Measurements from ENCODE around the gene GPATCH2. TPM values are rescaled to one million over a fixed set of nuclear protein-coding genes. Genes with fewer than 3 reads are reported as not detected.

The GPATCH2 gene
- total RNA-seq, 2 donors from 2014 or later: 21.2 to 23.2 TPM

DNA sequence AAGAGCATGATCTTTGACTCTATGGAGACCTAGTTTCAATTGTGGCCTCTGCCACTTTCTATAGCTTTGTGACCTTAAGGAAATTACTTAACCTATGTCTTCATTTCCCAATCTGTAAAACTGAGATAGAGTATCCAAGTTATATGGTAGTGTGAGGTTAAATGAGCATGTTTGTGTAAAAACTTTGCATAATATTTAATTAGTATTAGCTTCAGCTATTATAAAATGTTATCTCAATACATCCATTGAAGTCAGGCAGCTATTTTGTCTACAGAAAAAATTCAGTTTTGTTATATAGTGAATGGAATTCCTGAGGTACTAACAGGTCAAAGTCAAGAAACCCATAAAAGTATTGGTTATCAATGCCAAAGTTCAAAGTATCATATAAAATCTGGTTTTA is 53.6 kb downstream of the GPATCH2 start:
- no peak overlapping the region for H3K9ac ChIP-seq (ENCODE audit: extremely low read depth, low read length, poor library complexity, severe bottlenecking)
- H3K27me3 ChIP-seq (ENCODE audit: control insufficient read depth, insufficient read depth, low read length, poor library complexity, severe bottlenecking): no peaks in the 10 kb centered on the region
- H3K4me3 ChIP-seq (ENCODE audit: low read length): no peak overlapping the region
- Mint-ChIP-seq H3K4me1 (no peaks in the 10 kb centered on the region), H3K9me3 (no peaks in the 10 kb centered on the region), H3K36me3 (ENCODE audit: low read depth) (peaks cover 4% of the 10 kb centered on the region), H3K4me3 (no peak overlapping the region), H3K27me3 (ENCODE audit: insufficient read depth) (no peaks in the 10 kb centered on the region), H3K27ac (no peak overlapping the region)
- H3K9me3 ChIP-seq (ENCODE audit: control insufficient read depth, low read length): no peaks in the 10 kb centered on the region
- H3K4me1 ChIP-seq (ENCODE audit: control insufficient read depth, insufficient read depth, low read length): no peaks in the 10 kb centered on the region
- no peak overlapping the region for H3K27ac ChIP-seq (ENCODE audit: low read depth, low read length)
- H3K36me3 ChIP-seq (ENCODE audit: control insufficient read depth, insufficient read depth, low read length): no peaks in the 10 kb centered on the region
- TF ChIP-seq, protein P1, sequence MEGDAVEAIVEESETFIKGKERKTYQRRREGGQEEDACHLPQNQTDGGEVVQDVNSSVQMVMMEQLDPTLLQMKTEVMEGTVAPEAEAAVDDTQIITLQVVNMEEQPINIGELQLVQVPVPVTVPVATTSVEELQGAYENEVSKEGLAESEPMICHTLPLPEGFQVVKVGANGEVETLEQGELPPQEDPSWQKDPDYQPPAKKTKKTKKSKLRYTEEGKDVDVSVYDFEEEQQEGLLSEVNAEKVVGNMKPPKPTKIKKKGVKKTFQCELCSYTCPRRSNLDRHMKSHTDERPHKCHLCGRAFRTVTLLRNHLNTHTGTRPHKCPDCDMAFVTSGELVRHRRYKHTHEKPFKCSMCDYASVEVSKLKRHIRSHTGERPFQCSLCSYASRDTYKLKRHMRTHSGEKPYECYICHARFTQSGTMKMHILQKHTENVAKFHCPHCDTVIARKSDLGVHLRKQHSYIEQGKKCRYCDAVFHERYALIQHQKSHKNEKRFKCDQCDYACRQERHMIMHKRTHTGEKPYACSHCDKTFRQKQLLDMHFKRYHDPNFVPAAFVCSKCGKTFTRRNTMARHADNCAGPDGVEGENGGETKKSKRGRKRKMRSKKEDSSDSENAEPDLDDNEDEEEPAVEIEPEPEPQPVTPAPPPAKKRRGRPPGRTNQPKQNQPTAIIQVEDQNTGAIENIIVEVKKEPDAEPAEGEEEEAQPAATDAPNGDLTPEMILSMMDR (conservative IDR thresholded peaks at IDR 0.05): no peak
- no peak for DNase-seq

DNA sequence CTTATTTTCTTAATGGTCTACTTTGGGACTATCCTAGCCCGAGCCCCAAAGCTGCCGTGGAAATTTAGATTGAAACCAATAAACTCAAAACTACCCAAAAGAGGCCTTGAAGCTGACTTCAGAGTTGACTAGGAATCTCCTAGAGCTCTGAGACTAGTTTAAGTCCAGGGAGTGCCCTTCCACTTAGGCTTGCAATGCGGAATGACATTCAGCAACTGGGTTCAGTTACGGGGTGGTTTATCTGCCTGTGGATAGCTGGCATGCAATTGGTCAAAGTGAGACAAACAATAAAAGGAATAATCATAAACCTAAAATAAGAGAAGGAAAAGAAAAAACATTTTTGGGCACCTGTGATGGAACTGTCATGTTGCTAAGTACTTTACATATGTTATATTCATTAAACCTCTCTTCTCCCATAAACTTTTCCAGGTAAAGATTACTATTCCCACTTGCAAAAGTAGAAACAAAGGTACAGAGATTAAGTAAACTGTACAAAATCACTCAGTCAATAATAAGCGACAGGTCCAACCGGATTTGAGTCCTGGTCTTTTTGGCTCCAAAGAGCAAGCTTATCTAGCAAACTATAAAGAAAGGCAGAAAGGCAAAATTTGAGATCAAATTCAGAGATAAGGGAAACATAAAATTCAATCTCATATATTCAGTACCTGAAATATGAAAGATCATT is 56.5 kb downstream of the GPATCH2 start:
- Histone ChIP-seq H3K4me1 (ENCODE audit: control insufficient read depth, insufficient read depth, low read length) (no peaks in the 10 kb centered on the region), H3K9me3 (ENCODE audit: control insufficient read depth, low read length) (no peaks in the 10 kb centered on the region), H3K9ac (ENCODE audit: extremely low read depth, low read length, poor library complexity, severe bottlenecking) (no peak overlapping the region), H3K36me3 (ENCODE audit: control insufficient read depth, insufficient read depth, low read length) (no peaks in the 10 kb centered on the region), H3K27me3 (ENCODE audit: control insufficient read depth, insufficient read depth, low read length, poor library complexity, severe bottlenecking) (no peaks in the 10 kb centered on the region), H3K4me3 (ENCODE audit: low read length) (no peak overlapping the region), H3K27ac (ENCODE audit: low read depth, low read length) (no peak overlapping the region)
- Mint-ChIP-seq H3K4me3 (no peak overlapping the region), H3K27ac (no peak overlapping the region), H3K9me3 (no peaks in the 10 kb centered on the region), H3K27me3 (ENCODE audit: insufficient read depth) (no peaks in the 10 kb centered on the region), H3K36me3 (ENCODE audit: low read depth) (peaks cover 3% of the 10 kb centered on the region), H3K4me1 (no peaks in the 10 kb centered on the region)
- no peak for DNase-seq
- WGBS, 2 experiments (ENCODE audit: insufficient coverage in 1 of 2, insufficient read length in 1 of 2): 93 to 97% methylated on average over 3 to 6 of the region's 6 CpGs
- TF ChIP-seq, protein P1 (conservative IDR thresholded peaks at IDR 0.05): no peak

DNA sequence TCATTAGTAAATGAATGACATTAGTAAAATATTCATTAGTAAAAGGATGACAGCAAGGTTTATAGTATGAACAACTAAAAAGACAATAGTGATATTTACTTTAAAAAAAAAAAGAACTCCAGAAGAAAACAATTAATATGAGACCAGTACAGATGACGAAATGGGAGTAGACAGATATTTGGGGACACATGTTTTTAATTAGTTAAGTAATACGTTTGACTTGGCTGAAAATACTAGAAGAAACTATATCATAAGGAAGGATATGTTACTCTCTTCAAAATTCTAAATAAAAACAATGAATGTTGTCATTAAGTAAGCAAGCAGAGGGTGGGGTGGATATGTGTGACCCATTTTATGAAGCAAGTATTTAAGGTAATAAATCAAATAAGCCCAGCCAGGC is 61.9 kb downstream of the GPATCH2 start:
- Mint-ChIP-seq H3K27me3 (ENCODE audit: insufficient read depth) (no peaks in the 10 kb centered on the region), H3K4me3 (no peak overlapping the region)
- no peaks in the 10 kb centered on the region for H3K27me3 ChIP-seq (ENCODE audit: control insufficient read depth, insufficient read depth, low read length, poor library complexity, severe bottlenecking)

More for the DNA sequence above, 61.9 kb downstream of the GPATCH2 start:
- TF ChIP-seq, protein P1 (conservative IDR thresholded peaks at IDR 0.05): no peak
- H3K27ac Mint-ChIP-seq: no peak overlapping the region
- H3K9me3 ChIP-seq (ENCODE audit: control insufficient read depth, low read length): no peaks in the 10 kb centered on the region
- H3K36me3 Mint-ChIP-seq (ENCODE audit: low read depth): peaks cover 2% of the 10 kb centered on the region
- H3K4me3 ChIP-seq (ENCODE audit: low read length): no peak overlapping the region
- H3K27ac ChIP-seq (ENCODE audit: low read depth, low read length): no peak overlapping the region
- H3K9ac ChIP-seq (ENCODE audit: extremely low read depth, low read length, poor library complexity, severe bottlenecking): no peak overlapping the region
- no peaks in the 10 kb centered on the region for H3K9me3 Mint-ChIP-seq
- H3K4me1 Mint-ChIP-seq: peaks cover 4% of the 10 kb centered on the region
- 100% methylated on average over 1 to 2 of the region's 2 CpGs for WGBS, 2 experiments (ENCODE audit: insufficient coverage in 1 of 2, insufficient read length in 1 of 2)
- DNase-seq: no peak
- H3K36me3 ChIP-seq (ENCODE audit: control insufficient read depth, insufficient read depth, low read length): no peaks in the 10 kb centered on the region
- H3K4me1 ChIP-seq (ENCODE audit: control insufficient read depth, insufficient read depth, low read length): no peaks in the 10 kb centered on the region

Data from endodermal cell (in vitro differentiated cells).